Measurements from ENCODE around the gene ZFP90. TPM values are rescaled to one million over a fixed set of nuclear protein-coding genes. Genes with fewer than 3 reads are reported as not detected.

ZFP90 gene
- total RNA-seq, 5 donors from 2014 or later (not counting 1 experiment from before 2014, with no cell fraction given): 25.9 to 53.6 (median 46.7) TPM

DNA sequence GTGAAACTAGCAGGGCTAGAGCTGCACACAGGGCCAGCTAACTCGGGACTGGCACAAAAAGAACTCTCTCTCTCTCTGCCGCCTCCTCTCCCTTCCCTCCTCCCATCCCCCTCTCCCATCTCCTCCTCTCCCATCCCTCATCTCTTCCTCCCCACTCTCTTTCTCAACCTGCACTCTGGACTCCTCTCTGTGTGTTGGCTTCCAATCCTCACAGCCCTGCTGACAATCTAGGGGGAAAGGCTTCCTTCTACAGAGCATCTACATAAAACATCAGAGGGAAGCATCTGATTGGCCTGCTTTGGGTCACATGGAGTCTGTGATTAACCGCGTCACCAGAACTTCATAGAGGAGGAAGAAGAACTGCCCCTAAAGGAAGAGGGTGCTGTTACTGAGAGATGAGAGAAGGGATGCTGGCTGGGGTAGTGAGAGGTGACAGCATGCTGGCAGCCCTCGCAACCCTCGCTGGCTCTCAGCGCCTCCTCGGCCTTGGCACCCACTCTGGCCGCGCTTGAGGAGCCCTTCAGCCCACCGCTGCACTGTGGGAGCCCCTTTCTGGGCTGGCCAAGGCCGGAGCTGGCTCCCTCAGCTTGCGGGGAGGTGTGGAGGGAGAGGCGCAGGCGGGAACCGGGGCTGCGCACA, 12.8 kb upstream of the ZFP90 start:
- Mint-ChIP-seq H3K27me3 (no peaks in the 10 kb centered on the region), H3K4me1 (peaks cover 21 to 23% (median 23%) of the 10 kb centered on the region in 3 donors), H3K9me3 (no peaks in the 10 kb centered on the region), H3K27ac (no peak overlapping the region), H3K36me3 (no peaks in the 10 kb centered on the region), H3K4me3 (no peak overlapping the region)
- ATAC-seq (replicated peaks in 1 of 4) (no peak), DNase-seq (no peak)
- ChIA-PET POLR2A (no interaction called here), CTCF (interaction anchor here in 1 of 2 donors (1.1 to 2.7 kb wide), 2 partner anchors 64 to 275 kb away, joined by 3 to 16 read pairs; no protein-coding TSS in a partner anchor)
- Histone ChIP-seq H3K27me3 (replicated peaks in 1 of 2; ENCODE audit: control insufficient read depth in 2 of 2, extremely low read depth in 1 of 2, insufficient read depth in 2 of 2, low read length in 1 of 2) (peaks cover 0 to 3% of the 10 kb centered on the region in 2 experiments), H3K4me3 (ENCODE audit: control insufficient read depth in 1 of 2, extremely low read depth in 1 of 2, low read length in 1 of 2) (no peak overlapping the region), H3K9me3 (no peaks in the 10 kb centered on the region), H3K4me1 (ENCODE audit: control insufficient read depth in 1 of 2, extremely low read depth in 1 of 2, insufficient read depth in 2 of 2, low read length in 2 of 2) (peaks cover 7 to 23% of the 10 kb centered on the region in 2 experiments), H3K36me3 (ENCODE audit: control insufficient read depth in 2 of 2, extremely low read depth in 1 of 2, insufficient read depth in 1 of 2, low read length in 1 of 2) (no peaks in the 10 kb centered on the region), H3K27ac (ENCODE audit: low read length) (no peak overlapping the region)
- 92% methylated on average over 10 of the region's 17 CpGs for WGBS (ENCODE audit: insufficient coverage)

DNA sequence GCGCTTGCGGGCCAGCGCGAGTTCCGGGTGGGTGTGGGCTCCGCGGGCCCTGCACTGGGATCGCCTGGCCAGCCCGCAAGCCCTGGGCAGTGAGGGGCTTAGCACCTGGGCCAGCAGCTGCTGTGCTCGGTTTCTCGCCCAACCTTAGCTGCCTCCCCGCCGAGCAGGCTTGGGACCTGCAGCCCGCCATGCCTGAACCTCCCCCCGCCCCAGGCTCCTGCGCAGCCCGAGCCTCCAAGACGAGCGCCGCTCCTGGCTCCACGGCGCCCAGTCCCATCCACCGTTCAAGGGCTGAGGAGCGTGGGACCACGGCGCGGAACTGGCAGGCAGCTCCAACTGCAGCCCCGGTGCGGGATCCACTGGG, 12.3 kb upstream of the ZFP90 start:
- H3K27ac Mint-ChIP-seq: no peak overlapping the region
- no peak overlapping the region for H3K4me3 Mint-ChIP-seq
- H3K4me1 ChIP-seq (ENCODE audit: control insufficient read depth in 1 of 2, extremely low read depth in 1 of 2, insufficient read depth in 2 of 2, low read length in 2 of 2): peaks cover 7 to 23% of the 10 kb centered on the region in 2 experiments
- H3K36me3 ChIP-seq (ENCODE audit: control insufficient read depth in 2 of 2, extremely low read depth in 1 of 2, insufficient read depth in 1 of 2, low read length in 1 of 2): no peaks in the 10 kb centered on the region
- 93% methylated on average over 21 of the region's 29 CpGs for WGBS (ENCODE audit: insufficient coverage)
- H3K4me1 Mint-ChIP-seq: peaks cover 22 to 25% (median 23%) of the 10 kb centered on the region in 3 donors
- no peak overlapping the region for H3K4me3 ChIP-seq (ENCODE audit: control insufficient read depth in 1 of 2, extremely low read depth in 1 of 2, low read length in 1 of 2)
- peaks cover 0 to 3% of the 10 kb centered on the region in 2 experiments for H3K27me3 ChIP-seq (replicated peaks in 1 of 2; ENCODE audit: control insufficient read depth in 2 of 2, extremely low read depth in 1 of 2, insufficient read depth in 2 of 2, low read length in 1 of 2)
- H3K27ac ChIP-seq (ENCODE audit: low read length): no peak overlapping the region
- CTCF ChIA-PET: interaction anchor here (1.1 to 4.4 kb wide), 4 partner anchors 63 to 597 kb away, joined by 3 to 21 read pairs (median 12); no protein-coding TSS in a partner anchor
- H3K9me3 ChIP-seq: no peaks in the 10 kb centered on the region
- ATAC-seq (replicated peaks in 1 of 4) (no peak), DNase-seq (no peak)
- no peaks in the 10 kb centered on the region for H3K36me3 Mint-ChIP-seq
- no peaks in the 10 kb centered on the region for H3K27me3 Mint-ChIP-seq
- no peaks in the 10 kb centered on the region for H3K9me3 Mint-ChIP-seq
- POLR2A ChIA-PET: no interaction called here

DNA sequence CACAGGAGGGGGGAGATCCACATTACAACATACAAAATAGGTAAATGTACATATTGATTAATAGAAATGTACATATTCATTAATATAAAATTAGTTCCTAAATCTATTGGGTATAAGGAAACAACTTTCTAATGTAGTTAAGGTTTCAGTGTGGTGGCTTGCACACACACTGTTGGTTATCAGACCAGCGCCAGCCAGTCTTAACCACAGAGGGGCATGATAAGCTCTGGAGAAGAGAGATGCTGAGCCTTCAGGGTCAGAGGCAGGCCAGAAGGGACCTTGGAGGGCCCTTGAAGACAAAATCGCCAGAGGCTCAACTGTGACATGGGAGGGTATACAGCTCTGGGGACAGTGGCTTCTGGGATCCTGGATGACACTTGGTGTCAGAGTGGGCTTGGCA, 10.9 kb upstream of the ZFP90 start:
- 77% methylated on average over 2 of the region's 2 CpGs for WGBS (ENCODE audit: insufficient coverage)

DNA sequence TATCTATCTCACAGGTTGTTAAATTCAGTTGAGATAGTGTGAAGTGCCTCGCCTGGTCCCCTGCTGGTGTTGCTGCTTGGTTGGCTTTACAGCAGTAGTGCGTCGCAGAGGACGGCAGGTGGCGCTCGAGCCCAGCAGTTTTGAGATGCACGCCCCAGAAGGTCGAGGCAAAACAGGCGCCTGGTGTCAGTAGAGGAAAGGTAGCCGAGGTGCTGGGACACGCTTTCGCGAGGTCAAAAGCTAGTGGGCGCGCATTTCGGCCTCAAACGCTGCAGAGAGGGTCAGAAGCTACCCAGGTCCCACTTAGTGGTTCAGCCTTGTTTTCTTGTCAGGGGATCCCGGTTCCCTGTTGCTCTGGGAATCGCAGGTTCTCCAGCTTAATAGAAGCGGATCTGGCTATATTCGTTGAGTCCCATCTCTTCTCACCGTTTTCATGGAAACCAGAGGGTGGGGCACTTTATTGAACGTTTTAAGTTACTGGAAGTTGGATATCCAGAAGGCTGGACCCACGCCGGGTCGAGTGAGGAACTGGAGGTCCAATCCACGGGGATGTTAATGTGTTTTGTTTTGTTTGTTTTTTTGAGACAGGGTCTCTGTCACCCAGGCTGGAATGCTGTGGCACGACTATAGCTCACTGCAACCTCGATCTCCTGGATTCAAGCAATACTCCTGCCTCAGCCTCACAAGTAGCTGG, 10.3 kb upstream of the ZFP90 start:
- WGBS (ENCODE audit: insufficient coverage): 19% methylated on average over 26 of the region's 29 CpGs
- H3K4me3 ChIP-seq (ENCODE audit: control insufficient read depth in 1 of 2, extremely low read depth in 1 of 2, low read length in 1 of 2): no peak overlapping the region
- ATAC-seq (replicated peaks in 1 of 4): peak; percentile 77 to 87 (median 82)
- H3K27ac ChIP-seq (ENCODE audit: low read length): no peak overlapping the region
- peaks cover 0 to 2% (median 0%) of the 10 kb centered on the region in 3 donors for H3K9me3 Mint-ChIP-seq
- H3K4me1 Mint-ChIP-seq: peaks cover 22 to 25% (median 23%) of the 10 kb centered on the region in 3 donors
- H3K27me3 ChIP-seq (replicated peaks in 1 of 2; ENCODE audit: control insufficient read depth in 2 of 2, extremely low read depth in 1 of 2, insufficient read depth in 2 of 2, low read length in 1 of 2): peaks cover 0 to 3% of the 10 kb centered on the region in 2 experiments
- POLR2A ChIA-PET: interaction anchor here in 1 of 2 donors (0.5 to 0.6 kb wide), 2 partner anchors 57 to 659 kb away, joined by 3 read pairs; no protein-coding TSS in a partner anchor
- H3K4me3 Mint-ChIP-seq: peak overlapping the region; percentile 68 to 87 (median 73)
- H3K4me1 ChIP-seq (ENCODE audit: control insufficient read depth in 1 of 2, extremely low read depth in 1 of 2, insufficient read depth in 2 of 2, low read length in 2 of 2): peaks cover 7 to 23% of the 10 kb centered on the region in 2 experiments
- no peaks in the 10 kb centered on the region for H3K36me3 ChIP-seq (ENCODE audit: control insufficient read depth in 2 of 2, extremely low read depth in 1 of 2, insufficient read depth in 1 of 2, low read length in 1 of 2)
- no peaks in the 10 kb centered on the region for H3K27me3 Mint-ChIP-seq
- no peaks in the 10 kb centered on the region for H3K9me3 ChIP-seq
- H3K27ac Mint-ChIP-seq: peak overlapping the region; percentile 41 to 65
- CTCF ChIA-PET: interaction anchor here (0.5 to 4.4 kb wide), 15 partner anchors 8 to 1511 kb away, joined by 3 to 21 read pairs (median 6); partner anchors contain the start of gene ZFP90 (in 1 of the 2)
- DNase-seq: peak; percentile 76 to 96 (median 87)
- peaks cover 10% of the 10 kb centered on the region for H3K36me3 Mint-ChIP-seq

More for the DNA sequence above, 10.9 kb upstream of the ZFP90 start:
- ChIA-PET POLR2A (interaction anchor here in 1 of 2 donors (0.6 kb wide), 1 partner anchor 57 kb away, joined by 3 read pairs; no protein-coding TSS in a partner anchor), CTCF (interaction anchor here (0.7 to 4.4 kb wide), 11 partner anchors 9 to 595 kb away, joined by 3 to 21 read pairs (median 6); partner anchors contain the start of gene ZFP90 (in 1 of the 2))
- Histone ChIP-seq H3K9me3 (no peaks in the 10 kb centered on the region), H3K36me3 (ENCODE audit: control insufficient read depth in 2 of 2, extremely low read depth in 1 of 2, insufficient read depth in 1 of 2, low read length in 1 of 2) (no peaks in the 10 kb centered on the region), H3K27ac (ENCODE audit: low read length) (no peak overlapping the region), H3K4me1 (ENCODE audit: control insufficient read depth in 1 of 2, extremely low read depth in 1 of 2, insufficient read depth in 2 of 2, low read length in 2 of 2) (peaks cover 7 to 23% of the 10 kb centered on the region in 2 experiments), H3K4me3 (ENCODE audit: control insufficient read depth in 1 of 2, extremely low read depth in 1 of 2, low read length in 1 of 2) (no peak overlapping the region), H3K27me3 (replicated peaks in 1 of 2; ENCODE audit: control insufficient read depth in 2 of 2, extremely low read depth in 1 of 2, insufficient read depth in 2 of 2, low read length in 1 of 2) (peaks cover 0 to 3% of the 10 kb centered on the region in 2 experiments)
- no peaks in the 10 kb centered on the region for H3K27me3 Mint-ChIP-seq
- H3K36me3 Mint-ChIP-seq: peaks cover 5% of the 10 kb centered on the region
- no peaks in the 10 kb centered on the region for H3K9me3 Mint-ChIP-seq
- peaks cover 22 to 25% (median 23%) of the 10 kb centered on the region in 3 donors for H3K4me1 Mint-ChIP-seq
- peak in 2 of 4 experiments; percentile 2 to 8 for ATAC-seq (replicated peaks in 1 of 4)
- no peak for DNase-seq
- H3K4me3 Mint-ChIP-seq: peak overlapping the region in 1 of 3 donors; percentile 87
- no peak overlapping the region for H3K27ac Mint-ChIP-seq

DNA sequence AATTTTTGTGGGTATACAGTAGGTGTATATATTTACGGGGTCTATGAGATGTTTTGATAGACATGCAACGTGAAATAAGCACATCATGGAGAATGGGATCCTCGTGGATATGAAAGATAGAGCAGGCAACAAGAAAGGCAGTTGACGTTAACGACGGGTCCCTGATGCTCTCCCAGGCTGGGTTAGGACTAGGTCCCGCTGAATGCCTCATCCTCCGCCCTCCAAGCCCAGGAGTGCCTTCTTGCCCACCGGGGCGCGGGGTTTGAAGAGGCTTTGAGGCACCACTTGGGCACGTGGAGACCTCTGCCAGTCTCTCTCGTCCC, 9.5 kb upstream of the ZFP90 start:
- no peaks in the 10 kb centered on the region for H3K27me3 Mint-ChIP-seq
- peak overlapping the region; percentile 76 to 78 for H3K27ac Mint-ChIP-seq
- Histone ChIP-seq H3K27me3 (replicated peaks in 1 of 2; ENCODE audit: control insufficient read depth in 2 of 2, extremely low read depth in 1 of 2, insufficient read depth in 2 of 2, low read length in 1 of 2) (no peaks in the 10 kb centered on the region), H3K27ac (ENCODE audit: low read length) (peak overlapping the region; percentile 20), H3K4me1 (ENCODE audit: control insufficient read depth in 1 of 2, extremely low read depth in 1 of 2, insufficient read depth in 2 of 2, low read length in 2 of 2) (peaks cover 7 to 23% of the 10 kb centered on the region in 2 experiments), H3K4me3 (ENCODE audit: control insufficient read depth in 1 of 2, extremely low read depth in 1 of 2, low read length in 1 of 2) (peak overlapping the region; percentile 72 to 80), H3K36me3 (ENCODE audit: control insufficient read depth in 2 of 2, extremely low read depth in 1 of 2, insufficient read depth in 1 of 2, low read length in 1 of 2) (no peaks in the 10 kb centered on the region), H3K9me3 (no peaks in the 10 kb centered on the region)
- peaks cover 0 to 4% (median 0%) of the 10 kb centered on the region in 3 donors for H3K9me3 Mint-ChIP-seq
- no peak for DNase-seq
- POLR2A ChIA-PET: interaction anchor here in 1 of 2 donors (1.0 kb wide), 1 partner anchor 9 kb away, joined by 4 read pairs; the partner anchor contains the start of gene ZFP90
- ATAC-seq (replicated peaks in 1 of 4): peak; percentile 25 to 41 (median 30)
- peaks cover 22 to 25% (median 23%) of the 10 kb centered on the region in 3 donors for H3K4me1 Mint-ChIP-seq
- CTCF ChIA-PET: interaction anchor here (0.6 to 4.4 kb wide), 14 partner anchors 9 to 781 kb away, joined by 3 to 21 read pairs (median 4); partner anchors contain the start of gene ZFP90 (in 1 of the 2)
- WGBS (ENCODE audit: insufficient coverage): 30% methylated on average over 13 of the region's 13 CpGs
- H3K36me3 Mint-ChIP-seq: peaks cover 12% of the 10 kb centered on the region
- peak overlapping the region; percentile 82 to 89 (median 87) for H3K4me3 Mint-ChIP-seq
